Muscle layer of colon (tissue), 2 donors: ENCODE measurements around the gene GPC6.

Experiments used
- H3K27ac ChIP-seq: one replicate; pipeline ENCODE4 v1.7.0; 2013; ENCODE audit warnings: low read depth, mild to moderate bottlenecking, low read length, moderate library complexity
- H3K27me3 ChIP-seq, 2 donors: one replicate each; pipeline ENCODE4 v1.7.0; 2013; ENCODE audit warnings: low read length in 2 of 2, mild to moderate bottlenecking in 2 of 2; ENCODE audit not compliant: insufficient read depth in 2 of 2, control insufficient read depth in 1 of 2
- H3K36me3 ChIP-seq: one replicate; pipeline ENCODE4 v1.7.0; 2013; ENCODE audit warnings: mild to moderate bottlenecking, low read length; ENCODE audit not compliant: insufficient read depth
- H3K4me1 ChIP-seq: one replicate; pipeline ENCODE4 v1.7.0; 2013; ENCODE audit warnings: mild to moderate bottlenecking, low read length; ENCODE audit not compliant: insufficient read depth
- H3K4me3 ChIP-seq, 2 donors: one replicate each; pipeline ENCODE4 v1.7.0; 2013; ENCODE audit warnings: low read length in 2 of 2, low read depth in 1 of 2, mild to moderate bottlenecking in 1 of 2, moderate library complexity in 1 of 2
- H3K9ac ChIP-seq: one replicate; pipeline ENCODE4 v1.7.0; 2013; ENCODE audit warnings: low read length
- H3K9me3 ChIP-seq: one replicate; pipeline ENCODE4 v1.7.0; 2013; ENCODE audit warnings: mild to moderate bottlenecking, low read length
- donor health status: abdominal sarcoma.
- donor health status: Adenocarcinoma of cecum.

The GPC6 gene

DNA sequence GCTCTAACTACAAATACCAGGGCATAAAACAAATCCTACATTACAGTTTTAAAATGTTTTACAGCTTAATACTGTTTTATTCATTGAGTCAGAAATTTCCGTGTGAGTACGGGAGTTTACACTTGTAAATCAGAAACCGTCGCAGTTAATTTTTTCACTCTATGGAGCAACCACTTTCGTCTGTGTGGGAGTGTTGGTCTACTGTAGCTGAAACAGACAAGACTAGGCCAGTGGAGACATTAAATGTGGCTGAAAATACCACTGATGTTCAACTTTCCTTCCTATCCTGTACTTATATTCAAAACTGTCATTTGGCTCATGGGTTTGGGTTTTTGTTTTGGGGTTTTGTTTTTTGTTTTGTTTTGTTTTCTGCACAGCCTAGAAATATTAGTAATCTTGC, 984.2 kb downstream of the GPC6 start:
- H3K27me3 ChIP-seq = no peaks in the 10 kb centered on the region
- no peaks in the 10 kb centered on the region for H3K4me1 ChIP-seq
- H3K9ac ChIP-seq = no peak overlapping the region
- H3K36me3 ChIP-seq = no peaks in the 10 kb centered on the region
- no peaks in the 10 kb centered on the region for H3K9me3 ChIP-seq
- no peak overlapping the region for H3K27ac ChIP-seq
- H3K4me3 ChIP-seq = no peak overlapping the region

DNA sequence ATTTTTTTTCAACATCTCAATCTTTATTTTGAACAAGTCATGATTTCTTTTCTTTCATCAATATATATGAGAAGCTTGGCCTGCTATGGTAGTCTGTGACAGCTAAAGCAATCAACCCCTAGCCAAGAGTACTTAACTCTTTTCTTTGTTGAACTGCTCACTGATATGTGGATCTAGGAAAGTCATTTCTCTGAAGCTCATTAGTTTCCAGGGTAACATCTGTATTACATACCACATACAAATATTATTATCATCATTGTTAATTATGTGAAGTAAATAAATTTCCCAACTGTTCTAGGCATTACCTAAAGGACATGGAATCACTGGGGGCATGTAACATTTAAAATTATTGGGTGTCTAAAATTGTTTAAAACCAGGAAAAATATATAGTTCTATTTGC, 985.6 kb downstream of the GPC6 start:
- Histone ChIP-seq H3K27ac (no peak overlapping the region), H3K27me3 (no peaks in the 10 kb centered on the region), H3K9ac (no peak overlapping the region), H3K4me3 (no peak overlapping the region), H3K4me1 (no peaks in the 10 kb centered on the region), H3K9me3 (no peaks in the 10 kb centered on the region), H3K36me3 (no peaks in the 10 kb centered on the region)

DNA sequence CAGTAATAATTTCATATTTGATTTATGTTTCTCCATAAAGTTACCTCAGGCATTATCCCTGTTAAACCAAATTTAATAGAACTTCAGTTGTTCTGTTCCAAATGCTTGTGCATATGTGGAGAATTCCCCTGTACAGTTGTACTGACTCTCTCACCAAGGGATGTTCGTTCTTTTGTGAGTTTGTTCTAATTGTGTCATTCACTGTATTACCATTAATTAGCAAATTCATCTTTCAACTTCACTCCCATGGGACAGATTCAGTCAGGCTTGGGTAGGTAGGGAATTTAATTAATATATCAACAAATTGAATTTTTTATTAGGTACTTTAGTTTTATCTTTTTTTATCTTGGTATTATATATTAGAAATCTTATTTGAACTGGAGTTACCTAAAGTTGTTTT, 987.5 kb downstream of the GPC6 start:
- Histone ChIP-seq H3K9ac (no peak overlapping the region), H3K27ac (no peak overlapping the region), H3K9me3 (no peaks in the 10 kb centered on the region), H3K27me3 (no peaks in the 10 kb centered on the region), H3K36me3 (no peaks in the 10 kb centered on the region), H3K4me3 (no peak overlapping the region), H3K4me1 (no peaks in the 10 kb centered on the region)

DNA sequence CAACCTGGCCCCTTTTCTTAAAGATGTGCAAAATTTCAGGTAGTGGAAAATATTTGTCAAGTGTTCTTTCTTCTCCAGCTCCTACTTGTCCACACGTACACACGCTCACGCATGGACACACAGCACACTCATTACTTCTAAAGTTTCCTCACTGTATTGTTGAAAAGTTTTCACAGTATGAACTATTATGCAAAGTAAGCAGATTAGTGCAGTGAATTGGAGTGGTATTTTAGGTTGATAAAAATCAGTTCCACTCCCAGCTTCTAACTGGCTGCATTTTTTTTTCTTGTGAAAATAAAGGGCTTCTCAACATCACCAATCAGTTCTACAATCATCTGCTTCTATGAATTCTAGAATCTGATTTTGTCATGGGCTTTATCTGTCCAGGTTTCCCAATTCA, 988.4 kb downstream of the GPC6 start:
- Histone ChIP-seq H3K4me3 (no peak overlapping the region), H3K27ac (no peak overlapping the region), H3K27me3 (no peaks in the 10 kb centered on the region), H3K36me3 (no peaks in the 10 kb centered on the region), H3K9ac (no peak overlapping the region), H3K4me1 (no peaks in the 10 kb centered on the region), H3K9me3 (no peaks in the 10 kb centered on the region)

DNA sequence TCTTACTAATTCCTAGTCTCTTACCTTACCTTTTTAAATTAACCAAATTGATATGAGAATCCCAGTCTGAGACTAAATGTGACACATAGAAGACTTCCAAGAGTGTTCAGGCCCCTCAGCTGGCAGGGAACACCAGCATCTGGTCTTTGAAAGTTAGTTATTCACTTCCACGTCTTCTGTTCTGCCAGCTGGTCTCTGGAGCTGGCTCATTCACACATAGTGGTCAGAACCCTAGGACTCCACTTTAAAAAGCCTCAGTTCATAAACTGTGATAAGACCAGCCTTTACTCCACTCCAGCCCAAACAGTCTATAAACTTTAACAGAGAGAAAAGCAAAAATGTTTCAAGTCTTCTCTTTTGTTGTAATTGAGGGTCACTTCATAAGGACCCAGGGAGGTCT, 989.9 kb downstream of the GPC6 start:
- no peaks in the 10 kb centered on the region for H3K36me3 ChIP-seq

DNA sequence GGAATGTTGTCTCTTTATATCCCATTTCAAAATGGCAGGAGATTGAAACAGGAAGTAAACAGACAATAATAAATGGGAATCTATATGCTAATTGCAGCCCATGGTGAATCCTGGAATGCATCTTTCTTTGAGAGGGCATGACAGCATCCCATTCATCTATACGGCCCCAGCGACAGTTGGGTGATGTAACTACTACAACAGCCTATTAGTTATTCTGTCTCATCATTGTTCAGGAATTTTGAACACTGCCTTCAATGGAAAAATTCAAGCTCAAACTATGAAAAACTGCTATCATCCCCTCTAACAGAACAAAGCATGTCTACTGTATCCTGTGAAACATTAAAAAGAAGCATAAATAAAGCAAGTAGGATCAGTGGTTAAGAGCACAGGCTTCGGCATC, 990.8 kb downstream of the GPC6 start:
- Histone ChIP-seq H3K27me3 (no peaks in the 10 kb centered on the region), H3K9ac (no peak overlapping the region), H3K9me3 (no peaks in the 10 kb centered on the region), H3K4me3 (no peak overlapping the region), H3K27ac (no peak overlapping the region), H3K36me3 (no peaks in the 10 kb centered on the region), H3K4me1 (no peaks in the 10 kb centered on the region)

More for the DNA sequence above, 989.9 kb downstream of the GPC6 start:
- H3K9me3 ChIP-seq = no peaks in the 10 kb centered on the region
- H3K27me3 ChIP-seq = no peaks in the 10 kb centered on the region
- no peaks in the 10 kb centered on the region for H3K4me1 ChIP-seq
- no peak overlapping the region for H3K4me3 ChIP-seq
- H3K9ac ChIP-seq = no peak overlapping the region
- H3K27ac ChIP-seq = no peak overlapping the region

DNA sequence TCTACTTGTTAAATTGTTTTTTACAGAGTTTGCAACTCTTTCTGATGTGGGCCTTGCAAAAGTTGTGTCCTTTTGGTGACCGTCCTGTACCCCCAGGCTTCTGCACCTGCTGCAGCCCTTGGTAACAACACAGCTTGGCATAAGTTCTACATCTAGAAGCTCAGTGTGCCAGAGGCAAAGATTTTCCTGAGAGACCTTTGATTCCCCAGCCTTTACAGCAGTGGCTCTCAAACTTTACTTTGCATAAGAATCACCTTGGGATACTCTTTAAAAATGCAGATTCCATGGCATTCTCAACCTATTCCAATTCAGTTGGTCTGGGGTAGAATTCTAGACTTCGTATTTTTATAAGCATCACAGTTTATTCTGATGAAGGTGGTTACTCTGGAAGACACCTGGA, 991.9 kb downstream of the GPC6 start:
- Histone ChIP-seq H3K27me3 (no peaks in the 10 kb centered on the region), H3K36me3 (no peaks in the 10 kb centered on the region), H3K4me1 (no peaks in the 10 kb centered on the region), H3K4me3 (no peak overlapping the region), H3K9me3 (no peaks in the 10 kb centered on the region), H3K9ac (no peak overlapping the region), H3K27ac (no peak overlapping the region)

DNA sequence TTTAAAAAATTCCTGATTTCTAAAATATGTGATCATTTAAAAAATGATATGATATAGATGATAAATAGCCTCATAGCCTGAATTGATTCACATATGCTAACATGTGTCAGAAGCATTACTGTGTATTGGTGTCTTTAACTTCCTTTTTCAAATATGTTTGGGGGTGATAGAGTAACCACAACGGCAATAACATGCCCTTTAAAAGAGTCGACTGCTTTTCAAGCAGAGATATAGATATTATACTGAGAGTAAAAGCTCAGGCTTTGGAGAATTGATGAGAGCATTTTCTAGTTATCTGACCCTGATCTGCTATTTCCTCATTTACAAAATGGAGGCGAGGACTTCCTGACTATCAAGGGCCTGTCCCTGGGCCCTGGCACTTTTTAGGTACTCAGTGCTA, 992.3 kb downstream of the GPC6 start:
- H3K27ac ChIP-seq = no peak overlapping the region
- no peak overlapping the region for H3K4me3 ChIP-seq
- no peaks in the 10 kb centered on the region for H3K4me1 ChIP-seq
- H3K27me3 ChIP-seq = no peaks in the 10 kb centered on the region
- no peaks in the 10 kb centered on the region for H3K9me3 ChIP-seq
- no peak overlapping the region for H3K9ac ChIP-seq
- no peaks in the 10 kb centered on the region for H3K36me3 ChIP-seq

DNA sequence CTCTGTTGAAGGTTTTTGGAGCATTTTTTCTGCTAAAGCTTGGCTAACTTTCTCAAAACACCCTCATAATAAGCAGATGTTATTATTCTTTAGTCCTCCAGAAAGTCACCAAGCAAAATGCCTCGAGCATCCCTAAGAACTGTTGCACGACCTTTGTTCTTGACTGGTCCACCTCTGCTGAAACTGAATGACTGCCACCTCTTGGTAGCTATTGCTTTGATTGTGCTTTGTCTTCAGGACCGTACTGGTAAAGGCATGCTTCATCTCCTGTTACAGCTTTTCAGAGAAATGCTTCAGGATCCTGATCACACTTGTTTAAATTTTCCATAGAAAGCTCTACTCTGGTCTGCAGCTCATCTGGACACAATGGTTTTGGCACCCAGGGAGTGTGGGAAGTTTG, 998.1 kb downstream of the GPC6 start:
- Histone ChIP-seq H3K9me3 (no peaks in the 10 kb centered on the region), H3K27me3 (no peaks in the 10 kb centered on the region), H3K9ac (no peak overlapping the region), H3K36me3 (no peaks in the 10 kb centered on the region), H3K27ac (no peak overlapping the region), H3K4me1 (no peaks in the 10 kb centered on the region), H3K4me3 (no peak overlapping the region)

DNA sequence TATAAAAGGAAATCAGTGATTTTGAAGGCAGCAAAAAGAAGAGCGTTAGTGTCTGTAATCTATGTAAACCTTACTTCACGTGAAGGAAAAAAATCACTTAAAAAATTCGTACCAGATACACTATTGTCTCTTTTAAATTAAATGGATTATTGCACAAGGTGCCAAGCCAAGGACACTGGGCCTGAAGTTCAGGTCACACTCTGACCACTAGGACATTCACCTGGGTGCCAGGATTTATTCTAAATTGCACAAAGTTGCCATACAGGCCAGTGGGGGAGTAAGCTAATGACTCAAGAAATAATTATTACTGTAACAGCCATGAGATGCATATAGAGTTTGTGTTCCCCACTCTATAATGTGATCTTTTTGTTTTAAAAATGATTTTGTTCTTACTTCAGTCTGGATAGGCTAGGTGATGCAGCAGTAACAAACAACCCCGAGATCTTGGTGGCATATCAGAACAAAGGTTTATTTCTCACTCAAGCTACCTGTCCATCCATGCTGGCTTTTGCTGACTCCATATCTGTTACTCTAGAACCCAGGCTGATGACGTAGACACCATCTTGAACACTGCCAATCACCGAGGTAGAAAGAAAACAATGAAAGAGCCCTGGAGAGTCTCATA, 1000.8 kb downstream of the GPC6 start:
- Histone ChIP-seq H3K27me3 (no peaks in the 10 kb centered on the region), H3K36me3 (no peaks in the 10 kb centered on the region), H3K9me3 (no peaks in the 10 kb centered on the region), H3K4me3 (no peak overlapping the region), H3K27ac (no peak overlapping the region), H3K4me1 (no peaks in the 10 kb centered on the region), H3K9ac (no peak overlapping the region)

DNA sequence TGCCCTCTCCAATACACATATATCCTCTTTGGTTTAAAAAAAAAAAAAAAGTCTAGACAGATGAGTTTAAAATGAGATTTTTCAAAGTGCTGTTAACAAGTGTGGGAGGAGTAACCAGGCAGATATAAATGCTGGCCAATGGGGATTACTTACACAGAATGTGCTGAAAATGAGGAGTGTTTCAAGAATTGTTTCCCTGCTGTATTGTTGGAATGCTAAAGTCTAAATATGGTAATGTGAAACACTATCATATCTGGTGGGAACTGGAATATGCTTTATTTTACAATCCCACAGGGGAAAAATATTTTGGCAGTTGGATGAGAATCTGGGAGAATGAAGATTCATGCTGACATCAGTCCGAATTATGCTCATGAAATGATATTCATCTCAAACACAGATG, 1002.2 kb downstream of the GPC6 start:
- no peaks in the 10 kb centered on the region for H3K36me3 ChIP-seq
- H3K9ac ChIP-seq = no peak overlapping the region
- no peaks in the 10 kb centered on the region for H3K9me3 ChIP-seq
- H3K27ac ChIP-seq = no peak overlapping the region
- H3K27me3 ChIP-seq = no peaks in the 10 kb centered on the region
- no peak overlapping the region for H3K4me3 ChIP-seq
- H3K4me1 ChIP-seq = peaks cover 3% of the 10 kb centered on the region

DNA sequence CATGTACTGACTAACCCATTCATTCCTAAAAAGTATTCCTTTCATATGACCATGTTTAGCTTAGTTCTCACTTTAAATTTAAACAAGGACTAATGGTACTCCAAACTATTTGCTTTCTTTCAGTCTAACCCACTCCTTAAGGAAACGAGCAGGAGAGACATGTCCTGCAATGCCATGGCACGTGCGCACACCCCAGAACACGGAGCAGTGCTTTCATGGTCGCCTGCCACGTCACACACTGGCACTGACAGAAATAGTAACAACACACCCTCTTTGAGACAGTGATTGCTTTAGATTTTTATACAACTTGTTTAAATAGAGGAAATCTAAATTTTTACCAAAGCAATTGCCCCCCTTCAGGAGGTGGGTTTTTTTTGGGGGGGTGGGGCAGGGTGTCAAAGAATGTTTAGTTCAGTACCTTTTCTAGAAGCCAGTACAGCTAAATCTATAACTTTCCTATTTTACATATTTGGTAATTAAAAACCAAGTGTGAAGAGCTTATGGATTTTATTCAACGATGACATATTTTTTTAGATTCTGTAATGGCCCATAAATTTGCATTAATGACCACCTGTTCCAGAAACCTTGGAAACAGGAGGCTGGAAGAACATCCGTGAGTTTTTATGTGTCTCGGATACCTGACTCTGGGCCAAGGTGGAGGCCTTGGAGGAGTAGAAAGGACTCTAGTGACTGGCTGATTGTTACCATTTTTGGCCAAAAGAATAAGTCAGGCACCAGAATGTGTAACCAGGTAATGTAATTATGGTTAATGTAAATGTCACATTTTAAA, 1005.7 kb downstream of the GPC6 start:
- H3K27me3 ChIP-seq = no peaks in the 10 kb centered on the region
- no peaks in the 10 kb centered on the region for H3K36me3 ChIP-seq
- H3K9me3 ChIP-seq = no peaks in the 10 kb centered on the region
- no peak overlapping the region for H3K27ac ChIP-seq
- no peak overlapping the region for H3K9ac ChIP-seq
- H3K4me3 ChIP-seq = no peak overlapping the region
- peaks cover 5% of the 10 kb centered on the region for H3K4me1 ChIP-seq
